ENCODE data around the gene ESYT2.

- no peak for TF ChIP-seq CTCF (conservative IDR thresholded peaks at IDR 0.05 in 1 of 2, IDR thresholded peaks at IDR 0.05 in 1 of 2; ENCODE audit: extremely low read depth in 1 of 2, insufficient read depth in 1 of 2, low read depth in 1 of 2, low read length in 2 of 2)
- no peak for TF ChIP-seq EZH2 (IDR thresholded peaks at IDR 0.05; ENCODE audit: borderline replicate concordance, low read length)
Measured at GRCh38 chr7:158803367-158803969, 25.8 kb downstream of the ESYT2 start.

Measured in mammary epithelial cell (primary cell).